Common myeloid progenitor, CD34-positive (primary cell): ENCODE measurements around the gene DGKG.
A peak's percentile ranks its signal among the peaks of the same experiment; 100 is the strongest.

Experiments
- CTCF ChIA-PET: fragments of 350-600 bp; sonication (Branson Sonifier 250); formaldehyde crosslinking; loops from one replicate; lab custom pipeline; 2021; ENCODE audit warnings: antibody characterized with exemption; lab: Charles Lee
- POLR2A ChIA-PET: fragments of 350-600 bp; sonication (Branson Sonifier 250); formaldehyde crosslinking; loops from one replicate; lab custom pipeline; 2021; ENCODE audit warnings: antibody characterized with exemption; lab: Charles Lee
- DNase-seq, 3 donors: peaks; one replicate each; pipeline versions ENCODE4 v3.0.0 to v3.0.0-alpha.2; 2013
- H3K27ac ChIP-seq, 2 experiments: 1 replicate in 1 of 2; 2 replicates in 1 of 2; pipeline ENCODE4 v1.7.0; 2013; ENCODE audit warnings: inconsistent platforms in 2 of 2, low read length in 2 of 2, mild to moderate bottlenecking in 2 of 2, low read depth in 1 of 2, moderate library complexity in 1 of 2; ENCODE audit not compliant: severe bottlenecking in 2 of 2, insufficient read depth in 1 of 2, poor library complexity in 1 of 2
- H3K27me3 ChIP-seq, 5 experiments: replicated peaks in 2 of 5; 1 replicate in 3 of 5; 2 replicates in 2 of 5; pipeline versions ENCODE4 v1.6.1 to v1.7.0; 2013; ENCODE audit warnings: low read length in 4 of 5, mild to moderate bottlenecking in 2 of 5, moderate library complexity in 2 of 5, inconsistent platforms in 1 of 5; ENCODE audit not compliant: insufficient read depth in 5 of 5, control insufficient read depth in 4 of 5
- H3K36me3 ChIP-seq, 4 experiments: 1 replicate in 2 of 4; 2 replicates in 2 of 4; pipeline versions ENCODE4 v1.6.1 to v1.7.0; 2013; ENCODE audit warnings: low read length in 3 of 4, control low read depth in 1 of 4, mild to moderate bottlenecking in 1 of 4; ENCODE audit not compliant: control insufficient read depth in 4 of 4, insufficient read depth in 4 of 4
- H3K4me1 ChIP-seq, 4 experiments: 1 replicate in 3 of 4; 2 replicates in 1 of 4; pipeline versions ENCODE4 v1.6.1 to v1.7.1; 2013; ENCODE audit warnings: low read length in 3 of 4, mild to moderate bottlenecking in 3 of 4, control low read depth in 1 of 4, inconsistent platforms in 1 of 4, moderate library complexity in 1 of 4; ENCODE audit not compliant: control insufficient read depth in 4 of 4, insufficient read depth in 4 of 4; ENCODE audit errors: control extremely low read depth in 1 of 4
- H3K4me3 ChIP-seq, 7 experiments: 1 replicate in 4 of 7; 2 replicates in 3 of 7; pipeline versions ENCODE4 v1.5.1 to v1.7.0; 2013; ENCODE audit warnings: mild to moderate bottlenecking in 7 of 7, low read length in 6 of 7, moderate library complexity in 6 of 7, inconsistent platforms in 2 of 7, low read depth in 2 of 7, control low read depth in 1 of 7; ENCODE audit not compliant: insufficient read depth in 4 of 7, control insufficient read depth in 1 of 7; ENCODE audit errors: extremely low read depth in 1 of 7
- H3K9me3 ChIP-seq, 5 experiments: 1 replicate in 4 of 5; 2 replicates in 1 of 5; pipeline versions ENCODE4 v1.6.1 to v1.7.1; 2013; ENCODE audit warnings: low read length in 4 of 5, mild to moderate bottlenecking in 2 of 5, inconsistent platforms in 1 of 5, low read depth in 1 of 5, moderate library complexity in 1 of 5; ENCODE audit not compliant: control insufficient read depth in 4 of 5, insufficient read depth in 2 of 5; ENCODE audit errors: control extremely low read depth in 1 of 5
- WGBS: methylation state at CpG from one replicate; pipeline ENCODE4 v1.1.5; 2013; ENCODE audit not compliant: insufficient coverage; 5-methylcytosine and 5-hydroxymethylcytosine counted together

DGKG gene

GRCh38 chr3:186381424-186382216 is 19.6 kb upstream of the DGKG start:
- peaks cover 0 to 2% (median 0%) of the 10 kb centered on the region in 5 experiments for H3K27me3 ChIP-seq
- H3K4me3 ChIP-seq, result no peak overlapping the region
- no peak overlapping the region for H3K27ac ChIP-seq
- POLR2A ChIA-PET, result no interaction called here
- H3K9me3 ChIP-seq, result peaks cover 0 to 4% (median 0%) of the 10 kb centered on the region in 5 experiments
- H3K4me1 ChIP-seq, result peaks cover 0 to 4% (median 0%) of the 10 kb centered on the region in 4 experiments
- no peaks in the 10 kb centered on the region for H3K36me3 ChIP-seq
- peak in 1 of 3 donors; percentile 6 for DNase-seq
- 93% methylated on average over 7 of the region's 10 CpGs for WGBS
- CTCF ChIA-PET, result interaction anchor here (1.0 to 1.3 kb wide), 2 partner anchors 8 to 17 kb away, joined by 3 read pairs; no protein-coding TSS in a partner anchor

GRCh38 chr3:186380622-186381380 is 18.8 kb upstream of the DGKG start:
- H3K27me3 ChIP-seq, result no peaks in the 10 kb centered on the region
- H3K4me3 ChIP-seq, result no peak overlapping the region
- 100% methylated on average over 3 of the region's 8 CpGs for WGBS
- POLR2A ChIA-PET, result no interaction called here
- H3K4me1 ChIP-seq, result peaks cover 0 to 4% (median 0%) of the 10 kb centered on the region in 4 experiments
- CTCF ChIA-PET, result no interaction called here
- H3K9me3 ChIP-seq, result peaks cover 0 to 4% (median 0%) of the 10 kb centered on the region in 5 experiments
- no peaks in the 10 kb centered on the region for H3K36me3 ChIP-seq
- DNase-seq, result no peak
- H3K27ac ChIP-seq, result no peak overlapping the region

GRCh38 chr3:186375443-186375842 is 13.4 kb upstream of the DGKG start:
- H3K9me3 ChIP-seq, result peaks cover 0 to 4% (median 0%) of the 10 kb centered on the region in 5 experiments
- no peak overlapping the region for H3K4me3 ChIP-seq
- no peaks in the 10 kb centered on the region for H3K36me3 ChIP-seq
- no peak overlapping the region for H3K27ac ChIP-seq
- ChIA-PET POLR2A (no interaction called here), CTCF (no interaction called here)
- peaks cover 0 to 4% (median 0%) of the 10 kb centered on the region in 5 experiments for H3K27me3 ChIP-seq
- peaks cover 0 to 7% (median 2%) of the 10 kb centered on the region in 4 experiments for H3K4me1 ChIP-seq
- 75% methylated on average over 2 of the region's 2 CpGs for WGBS
- DNase-seq, result no peak

- WGBS, result 17% methylated on average over 4 of the region's 4 CpGs
- H3K27me3 ChIP-seq, result peaks cover 0 to 4% (median 0%) of the 10 kb centered on the region in 5 experiments
- DNase-seq, result peak in 2 of 3 donors; percentile 29 to 35
- peaks cover 0 to 7% (median 2%) of the 10 kb centered on the region in 4 experiments for H3K4me1 ChIP-seq
- H3K4me3 ChIP-seq, result no peak overlapping the region
- ChIA-PET CTCF (interaction anchor here (0.7 to 1.1 kb wide), 2 partner anchors 14 to 32 kb away, joined by 3 read pairs; no protein-coding TSS in a partner anchor), POLR2A (no interaction called here)
- H3K36me3 ChIP-seq, result no peaks in the 10 kb centered on the region
- H3K27ac ChIP-seq, result no peak overlapping the region
- H3K9me3 ChIP-seq, result peaks cover 0 to 4% (median 0%) of the 10 kb centered on the region in 5 experiments
Observed at GRCh38 chr3:186374376-186374775, 12.3 kb upstream of the DGKG start.

- no peaks in the 10 kb centered on the region for H3K9me3 ChIP-seq
- ChIA-PET POLR2A (no interaction called here), CTCF (interaction anchor here (0.6 to 1.0 kb wide), 2 partner anchors 17 to 36 kb away, joined by 3 to 4 read pairs; no protein-coding TSS in a partner anchor)
- peaks cover 0 to 14% (median 2%) of the 10 kb centered on the region in 5 experiments for H3K27me3 ChIP-seq
- no peaks in the 10 kb centered on the region for H3K36me3 ChIP-seq
- no peak for DNase-seq
- peaks cover 0 to 14% (median under 1%) of the 10 kb centered on the region in 4 experiments for H3K4me1 ChIP-seq
- WGBS, result 100% methylated on average over 1 of the region's 3 CpGs
- H3K4me3 ChIP-seq, result no peak overlapping the region
- H3K27ac ChIP-seq, result no peak overlapping the region
Observed at GRCh38 chr3:186369217-186369616, 7.2 kb upstream of the DGKG start.

GRCh38 chr3:186368717-186369116 is 6.7 kb upstream of the DGKG start:
- Histone ChIP-seq H3K27me3 (peaks cover 0 to 15% (median 7%) of the 10 kb centered on the region in 5 experiments), H3K4me1 (peaks cover 0 to 12% (median 0%) of the 10 kb centered on the region in 4 experiments), H3K36me3 (no peaks in the 10 kb centered on the region), H3K9me3 (no peaks in the 10 kb centered on the region), H3K27ac (no peak overlapping the region), H3K4me3 (no peak overlapping the region)
- CTCF ChIA-PET, result interaction anchor here (0.6 to 1.0 kb wide), 3 partner anchors 18 to 171 kb away, joined by 3 to 4 read pairs (median 3); no protein-coding TSS in a partner anchor
- 86% methylated on average over 4 of the region's 4 CpGs for WGBS
- POLR2A ChIA-PET, result no interaction called here
- no peak for DNase-seq
